GM12872 (cell line): Measurements from ENCODE around the gene CEP162.

Source experiments
- TF ChIP-seq, protein P1 (sequence below): IDR thresholded peaks from 3 replicates; pipeline ENCODE4 v1.5.1; 2011; ENCODE audit warnings: low read depth, mild to moderate bottlenecking, low read length, moderate library complexity; ENCODE audit not compliant: insufficient read depth

CEP162 gene

DNA sequence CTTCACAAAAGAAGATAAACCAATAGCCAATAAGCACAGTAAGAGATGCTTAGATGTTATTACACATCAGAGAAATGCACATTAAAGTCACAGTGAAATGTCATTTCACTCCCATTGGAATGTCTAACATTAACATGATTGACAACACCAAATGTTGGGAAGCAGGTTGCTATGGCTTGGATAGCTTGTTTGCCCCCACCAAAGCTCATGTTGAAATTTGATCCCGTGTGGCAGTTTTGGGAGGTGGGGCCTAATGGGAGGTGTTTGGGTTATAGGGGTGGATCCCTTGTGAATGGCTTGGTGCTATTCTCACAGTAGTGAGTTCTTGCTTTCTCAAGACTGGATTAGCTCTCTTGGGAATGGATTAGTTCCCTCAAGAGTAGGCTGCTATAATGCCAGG, 149.1 kb downstream of the CEP162 start:
- TF ChIP-seq, protein P1, sequence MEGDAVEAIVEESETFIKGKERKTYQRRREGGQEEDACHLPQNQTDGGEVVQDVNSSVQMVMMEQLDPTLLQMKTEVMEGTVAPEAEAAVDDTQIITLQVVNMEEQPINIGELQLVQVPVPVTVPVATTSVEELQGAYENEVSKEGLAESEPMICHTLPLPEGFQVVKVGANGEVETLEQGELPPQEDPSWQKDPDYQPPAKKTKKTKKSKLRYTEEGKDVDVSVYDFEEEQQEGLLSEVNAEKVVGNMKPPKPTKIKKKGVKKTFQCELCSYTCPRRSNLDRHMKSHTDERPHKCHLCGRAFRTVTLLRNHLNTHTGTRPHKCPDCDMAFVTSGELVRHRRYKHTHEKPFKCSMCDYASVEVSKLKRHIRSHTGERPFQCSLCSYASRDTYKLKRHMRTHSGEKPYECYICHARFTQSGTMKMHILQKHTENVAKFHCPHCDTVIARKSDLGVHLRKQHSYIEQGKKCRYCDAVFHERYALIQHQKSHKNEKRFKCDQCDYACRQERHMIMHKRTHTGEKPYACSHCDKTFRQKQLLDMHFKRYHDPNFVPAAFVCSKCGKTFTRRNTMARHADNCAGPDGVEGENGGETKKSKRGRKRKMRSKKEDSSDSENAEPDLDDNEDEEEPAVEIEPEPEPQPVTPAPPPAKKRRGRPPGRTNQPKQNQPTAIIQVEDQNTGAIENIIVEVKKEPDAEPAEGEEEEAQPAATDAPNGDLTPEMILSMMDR, result no peak

DNA sequence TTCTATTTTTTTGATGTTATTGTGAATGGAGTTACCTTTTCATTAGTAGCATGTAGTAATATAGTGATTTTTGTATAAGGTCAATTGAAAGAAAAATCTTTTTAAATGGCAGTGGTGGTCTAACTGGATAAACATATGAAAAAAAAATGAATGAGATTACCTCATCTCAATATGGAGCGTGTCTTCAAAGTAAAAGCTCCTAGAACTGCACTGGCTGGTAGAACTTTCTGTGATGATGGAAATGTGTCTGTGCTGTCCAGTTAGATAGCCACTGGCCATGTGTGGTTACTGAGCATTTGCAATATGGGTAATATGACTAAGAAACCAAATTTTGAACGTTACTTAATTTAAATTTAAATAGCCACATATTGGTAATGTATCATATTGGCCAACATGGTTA, 149.8 kb downstream of the CEP162 start:
- TF ChIP-seq, protein P1, result no peak

DNA sequence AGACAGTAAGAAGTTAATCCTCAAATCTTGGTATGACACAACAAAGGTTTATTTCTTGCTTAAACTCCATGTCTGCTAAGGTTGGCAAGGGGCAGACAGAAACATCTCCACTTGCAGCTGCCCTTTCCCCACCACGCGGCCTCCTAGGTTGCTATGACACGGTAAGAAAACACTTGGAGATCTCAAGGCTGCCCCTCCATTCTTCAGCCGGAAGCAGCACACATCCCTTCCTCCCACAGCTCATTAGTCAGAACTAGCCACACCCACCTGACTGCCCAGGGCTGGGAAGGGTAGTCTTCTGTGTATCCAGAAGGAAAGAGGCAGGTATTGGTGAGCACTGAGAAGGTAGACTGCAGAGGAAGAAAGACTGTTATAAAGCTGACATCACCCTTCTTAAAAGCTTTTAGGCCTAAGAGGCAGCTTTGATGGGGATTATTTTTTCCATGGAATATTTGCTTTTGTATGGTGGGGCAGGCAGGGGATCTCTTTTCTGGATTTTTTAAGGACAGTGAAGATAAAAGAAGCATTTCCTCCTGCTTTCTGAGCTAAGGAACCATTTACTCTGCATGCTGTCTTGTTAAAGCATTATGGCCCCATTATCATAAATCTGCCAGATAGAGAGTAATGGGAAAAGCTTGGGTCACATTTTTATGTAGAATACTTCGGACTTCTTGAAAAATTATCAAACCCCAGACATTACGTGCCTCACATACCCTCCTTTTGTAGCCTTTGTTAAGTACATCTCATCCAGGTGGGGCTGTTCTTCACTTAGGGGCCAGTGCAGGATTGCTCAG, 152.3 kb downstream of the CEP162 start:
- TF ChIP-seq, protein P1, result no peak
